GM21526 (cell line): Measurements from ENCODE around the gene CLDN12.
"Not testable (repeated sequence)": the region's sequence is repeated elsewhere in the genome, so short reads cannot be mapped to it uniquely, and the experiment has no call there.

Experiments used
- ATAC-seq: cut with Tn5 transposase; IDR thresholded peaks from one replicate; pipeline ENCODE4 v1.9.1; 2021; ENCODE audit warnings: moderate library complexity; ENCODE audit not compliant: unreplicated experiment, low FRiP score

Gene CLDN12

DNA sequence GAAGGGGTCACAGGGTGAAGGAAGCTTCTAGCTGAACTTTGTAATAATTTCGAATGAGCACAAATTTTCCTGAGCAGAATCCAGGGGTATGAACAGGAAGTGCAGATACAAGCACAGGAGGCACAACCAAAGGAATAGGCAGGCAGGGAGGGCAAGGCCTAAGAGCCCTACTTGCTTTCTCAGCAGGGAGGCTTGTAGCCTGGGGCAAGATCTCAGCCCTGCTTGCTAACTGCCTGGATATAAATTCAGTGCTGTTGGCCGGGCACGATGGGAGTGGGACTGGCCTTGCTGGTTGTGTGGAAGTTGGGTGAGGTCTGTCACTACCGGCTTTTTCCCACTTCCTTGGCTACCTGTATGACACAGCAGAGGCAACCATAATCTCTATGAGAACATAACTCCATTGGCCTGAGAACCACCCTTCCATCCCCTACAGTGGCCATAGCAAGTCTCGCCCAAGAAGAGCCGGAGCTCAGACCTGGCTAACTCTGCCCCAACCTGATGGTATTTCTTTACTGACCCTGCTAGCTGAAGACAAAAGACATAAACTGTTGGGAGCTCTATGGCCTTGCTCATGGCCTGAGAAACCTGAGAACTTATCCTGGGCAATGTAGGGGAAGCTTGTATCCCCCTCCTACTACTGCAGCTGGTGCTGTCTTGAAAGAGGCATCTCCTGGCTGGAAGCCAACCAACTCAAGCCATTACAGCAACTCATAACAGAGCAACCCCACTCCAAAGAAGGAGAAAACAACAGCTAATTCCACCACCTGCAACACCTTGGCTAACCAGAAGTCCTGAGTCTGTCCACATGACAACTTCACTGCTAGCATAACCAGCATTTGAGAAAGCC is 27.6 kb downstream of the CLDN12 start:
- no peak for ATAC-seq

DNA sequence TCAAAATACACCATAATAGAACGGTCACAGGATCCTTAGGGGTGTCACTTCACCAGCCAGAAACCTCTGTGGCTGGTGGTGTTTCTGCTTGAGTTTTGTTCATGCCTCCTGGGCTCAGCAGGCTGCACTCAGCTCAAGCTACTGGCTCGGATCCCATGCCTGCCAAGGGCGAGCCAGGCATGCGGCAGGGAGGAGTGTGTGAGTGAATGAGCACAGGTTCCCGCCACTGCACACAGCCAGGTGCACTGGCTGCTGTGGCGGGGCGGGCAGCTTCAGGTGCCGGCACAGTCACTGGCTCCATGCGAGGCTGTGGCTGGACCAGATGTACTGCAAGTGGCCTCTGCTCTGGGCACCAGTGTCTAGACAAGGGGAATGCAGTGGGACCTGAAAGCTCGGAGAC is 29.5 kb downstream of the CLDN12 start:
- ATAC-seq = no peak

- ATAC-seq = no peak
Measured at GRCh38 chr7:90433221-90433620, 30.0 kb downstream of the CLDN12 start.

DNA sequence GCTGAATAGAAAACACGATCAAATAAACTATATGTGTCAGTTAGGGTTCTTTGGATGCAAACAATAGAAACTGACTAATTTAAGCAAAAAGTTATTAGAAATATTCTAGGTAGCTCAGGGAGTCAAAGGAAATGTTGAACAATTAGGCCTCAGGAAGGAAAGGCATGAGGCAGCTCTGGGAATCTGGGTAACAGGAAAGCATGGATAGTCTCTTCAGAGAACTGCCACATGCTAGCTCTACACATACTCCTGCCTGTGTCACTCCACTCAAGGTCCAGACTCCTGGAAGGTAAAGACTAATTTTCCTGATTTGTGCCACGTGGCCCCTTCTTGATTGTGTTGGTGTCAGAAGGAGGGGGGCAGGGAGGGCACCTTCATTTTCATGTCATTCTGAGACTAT is 42.4 kb downstream of the CLDN12 start:
- ATAC-seq = no peak

GRCh38 chr7:90446137-90446899 is 43.1 kb downstream of the CLDN12 start:
- ATAC-seq = no peak

DNA sequence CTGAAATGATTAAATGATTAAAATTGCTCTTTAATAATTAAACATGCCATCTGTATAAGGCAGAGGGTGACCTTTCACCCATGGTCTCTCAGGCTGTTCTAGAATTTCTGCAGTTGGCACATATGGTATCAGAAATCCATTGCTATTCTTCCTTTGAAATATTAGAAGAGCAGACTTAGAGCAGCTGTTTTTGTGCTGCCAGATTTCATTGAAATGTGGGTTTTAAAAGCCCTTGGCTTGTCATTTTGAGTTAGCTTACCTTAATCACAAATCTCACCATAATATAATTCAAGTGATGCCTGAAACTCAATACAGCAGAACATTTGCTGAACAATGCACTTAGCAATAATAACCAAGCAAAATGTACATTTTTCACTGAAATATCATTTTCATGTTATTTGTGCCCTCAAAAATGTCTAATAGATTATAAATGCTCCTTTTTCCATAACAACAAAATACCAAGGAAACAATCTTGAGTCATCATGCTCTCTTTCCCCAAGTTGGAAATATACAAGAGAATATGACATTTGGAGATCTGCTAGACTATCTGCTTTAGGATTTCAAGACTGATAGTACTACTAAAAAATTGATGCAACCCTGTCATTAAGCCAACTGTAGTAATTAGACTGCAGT is 50.1 kb downstream of the CLDN12 start:
- ATAC-seq = no peak

DNA sequence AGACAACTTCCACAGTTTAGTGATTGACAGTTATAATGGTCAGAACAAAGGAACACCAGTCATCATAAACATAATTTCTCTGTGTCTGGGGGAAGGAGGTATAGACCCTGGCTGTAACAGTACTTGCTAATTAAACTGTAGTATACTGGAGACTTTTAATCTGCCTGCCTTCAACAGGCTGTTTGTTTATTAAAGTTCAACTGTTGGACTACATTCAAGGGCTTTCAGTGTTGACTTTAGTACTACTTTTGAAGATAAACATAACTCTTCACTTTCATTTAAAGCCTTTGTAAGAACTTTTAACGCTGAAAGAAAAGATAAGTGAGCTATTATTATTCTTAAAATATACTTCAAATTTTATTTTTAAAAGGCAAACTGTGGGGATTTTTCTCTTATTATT is 50.7 kb downstream of the CLDN12 start:
- no peak for ATAC-seq

DNA sequence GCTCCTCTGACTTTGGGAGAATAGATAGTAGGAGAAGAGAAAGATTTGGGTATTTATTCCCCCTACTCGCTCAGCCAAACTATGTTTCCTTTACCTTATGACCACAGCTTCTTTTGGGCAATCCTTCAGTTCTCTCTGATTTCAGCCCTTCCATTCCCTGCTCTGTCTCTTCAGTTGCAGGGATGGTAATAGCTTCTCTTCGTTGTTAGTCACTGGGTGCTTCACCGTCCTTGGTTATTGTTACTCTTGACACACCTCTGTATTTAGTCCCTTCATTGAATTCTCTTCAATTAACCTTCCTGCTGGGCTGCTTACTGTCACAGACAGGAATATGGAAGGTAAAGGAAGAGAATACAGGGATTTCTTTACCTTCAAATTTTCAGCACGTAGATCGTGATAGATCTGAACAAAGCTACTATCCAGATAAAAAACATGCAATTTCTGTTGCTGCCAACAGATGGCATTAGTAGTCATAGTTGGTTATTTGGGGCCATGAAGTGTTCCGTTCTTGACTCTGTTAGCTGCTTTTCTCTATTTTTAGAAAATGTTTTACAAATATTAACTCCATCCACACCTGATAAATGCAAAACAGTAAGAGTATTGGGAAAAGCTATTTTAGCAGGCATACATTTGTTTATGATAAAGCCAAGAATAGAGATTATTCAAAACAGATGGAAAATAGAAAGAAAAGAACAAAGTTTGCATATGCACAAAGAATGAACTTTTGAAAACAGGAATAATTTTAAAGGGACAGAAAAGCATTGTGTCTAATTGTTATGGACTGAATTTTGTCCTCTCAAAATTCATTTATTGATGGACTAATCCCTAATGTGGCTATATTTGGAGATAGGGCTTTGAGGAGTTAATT is 52.1 kb downstream of the CLDN12 start:
- peak; percentile 93 for ATAC-seq

- ATAC-seq = no peak
Measured at GRCh38 chr7:90458104-90458503, 54.8 kb downstream of the CLDN12 start.

- ATAC-seq = no peak
Measured at GRCh38 chr7:90459888-90460287, 56.6 kb downstream of the CLDN12 start.

DNA sequence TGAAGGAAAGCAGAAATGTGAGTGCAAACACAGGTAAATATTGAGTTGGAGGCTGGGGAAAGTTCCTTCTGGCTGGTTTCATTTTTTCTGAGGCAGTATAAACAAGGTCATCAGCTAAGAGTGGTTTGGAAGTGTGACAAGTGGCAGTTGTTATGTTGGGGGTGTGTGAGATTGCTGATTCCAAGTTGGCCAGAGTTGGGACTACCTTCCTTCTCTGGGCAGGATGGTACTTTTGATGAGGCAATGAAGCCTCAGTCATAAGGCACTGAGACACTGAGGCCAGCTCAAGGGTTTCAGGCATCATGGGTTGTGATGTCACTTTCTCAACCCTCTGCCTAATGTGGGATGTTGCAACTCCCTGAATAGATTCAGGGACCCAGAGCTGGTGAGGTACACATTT is 58.0 kb downstream of the CLDN12 start:
- ATAC-seq = no peak

DNA sequence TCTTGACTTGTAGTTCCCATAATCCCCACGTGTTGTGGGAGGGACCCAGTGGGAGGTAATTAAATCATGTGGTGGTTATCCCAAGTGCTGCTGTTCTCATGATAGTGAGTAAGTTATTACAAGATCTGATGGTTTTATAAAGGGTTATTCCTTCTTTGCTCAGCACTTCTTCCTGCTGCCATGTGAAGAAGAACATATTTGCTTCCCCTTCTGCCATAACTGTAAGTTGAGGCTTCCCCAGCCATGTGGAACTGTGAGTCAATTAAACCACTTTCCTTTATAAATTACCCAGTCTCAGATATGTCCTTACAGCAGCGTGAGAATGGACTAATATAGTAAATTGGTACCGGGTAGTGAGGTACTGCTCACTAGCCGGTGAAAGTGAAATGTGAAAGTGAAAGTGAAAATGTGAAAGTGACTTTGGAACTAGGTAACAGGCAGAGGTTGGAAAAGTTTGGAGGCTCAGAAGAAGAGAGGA is 59.9 kb downstream of the CLDN12 start:
- ATAC-seq = not testable (repeated sequence)
